HEK293T (cell line): Measurements from ENCODE around the gene DEFB131B.
"Not testable (repeated sequence)": the region's sequence is repeated elsewhere in the genome, so short reads cannot be mapped to it uniquely, and the experiment has no call there.

Source experiments
- CTCF ChIA-PET: fragments of 350-600 bp; formaldehyde crosslinking; extraction: SDS; loops from one replicate; lab custom pipeline; 2021; ENCODE audit warnings: antibody characterized with exemption, inconsistent platforms; lab: Yijun Ruan, JAX
- POLR2A ChIA-PET: fragments of 350-600 bp; formaldehyde crosslinking; extraction: SDS; loops from one replicate; lab custom pipeline; 2020; ENCODE audit warnings: antibody characterized with exemption, inconsistent platforms; lab: Yijun Ruan, JAX
- DNase-seq: peaks from one replicate; pipeline ENCODE4 v3.0.0; 2012; ENCODE audit warnings: mixed read lengths; ENCODE audit errors: extremely low spot score
- ARNT ChIP-seq: fragments of 450-650 bp; IDR thresholded peaks from 2 replicates; pipeline ENCODE4 v1.6.1; 2017; ENCODE audit warnings: mild to moderate bottlenecking
- BHLHE40 ChIP-seq: fragments of 450-650 bp; IDR thresholded peaks from 2 replicates; pipeline ENCODE4 v1.6.1; 2016; ENCODE audit warnings: mild to moderate bottlenecking, moderate library complexity, borderline replicate concordance
- CTBP1 ChIP-seq: fragments of 450-650 bp; IDR thresholded peaks from 2 replicates; pipeline ENCODE4 v1.6.1; 2016; ENCODE audit warnings: borderline replicate concordance
- ELF4 ChIP-seq: fragments of 450-650 bp; IDR thresholded peaks from 2 replicates; pipeline ENCODE4 v1.6.1; 2017; ENCODE audit warnings: antibody characterized with exemption
- FOXA1 ChIP-seq: fragments of 450-650 bp; IDR thresholded peaks from 2 replicates; pipeline ENCODE4 v1.6.1; 2016; ENCODE audit warnings: mild to moderate bottlenecking
- FOXK2 ChIP-seq: fragments of 450-650 bp; IDR thresholded peaks from 2 replicates; pipeline ENCODE4 v1.6.1; 2016; ENCODE audit warnings: mild to moderate bottlenecking
- FOXM1 ChIP-seq: fragments of 450-650 bp; IDR thresholded peaks from 2 replicates; pipeline ENCODE4 v1.6.1; 2017; ENCODE audit warnings: mild to moderate bottlenecking, borderline replicate concordance
- HDGF ChIP-seq: fragments of 450-650 bp; IDR thresholded peaks from 2 replicates; pipeline ENCODE4 v1.6.1; 2017; ENCODE audit warnings: antibody characterized with exemption, borderline replicate concordance
- L3MBTL2 ChIP-seq: fragments of 450-650 bp; conservative IDR thresholded peaks from 2 replicates; pipeline ENCODE4 v1.6.1; 2016; ENCODE audit warnings: mild to moderate bottlenecking
- LEF1 ChIP-seq: fragments of 450-650 bp; IDR thresholded peaks from 2 replicates; pipeline ENCODE4 v1.6.1; 2017; ENCODE audit warnings: mild to moderate bottlenecking, borderline replicate concordance
- NFRKB ChIP-seq: fragments of 450-650 bp; IDR thresholded peaks from 2 replicates; pipeline ENCODE4 v1.6.1; 2016; ENCODE audit warnings: mild to moderate bottlenecking, moderate library complexity
- PKNOX1 ChIP-seq: fragments of 450-650 bp; IDR thresholded peaks from 2 replicates; pipeline ENCODE4 v1.6.1; 2016
- SP1 ChIP-seq: fragments of 450-650 bp; IDR thresholded peaks from 2 replicates; pipeline ENCODE4 v1.6.1; 2017
- SUZ12 ChIP-seq: fragments of 450-650 bp; IDR thresholded peaks from 2 replicates; pipeline ENCODE4 v1.6.1; 2016; ENCODE audit warnings: mild to moderate bottlenecking
- TARDBP ChIP-seq: fragments of 450-650 bp; IDR thresholded peaks from 2 replicates; pipeline ENCODE4 v1.6.1; 2016
- ZNF384 ChIP-seq: fragments of 450-650 bp; IDR thresholded peaks from 2 replicates; pipeline ENCODE4 v1.6.1; 2016

DEFB131B gene

DNA sequence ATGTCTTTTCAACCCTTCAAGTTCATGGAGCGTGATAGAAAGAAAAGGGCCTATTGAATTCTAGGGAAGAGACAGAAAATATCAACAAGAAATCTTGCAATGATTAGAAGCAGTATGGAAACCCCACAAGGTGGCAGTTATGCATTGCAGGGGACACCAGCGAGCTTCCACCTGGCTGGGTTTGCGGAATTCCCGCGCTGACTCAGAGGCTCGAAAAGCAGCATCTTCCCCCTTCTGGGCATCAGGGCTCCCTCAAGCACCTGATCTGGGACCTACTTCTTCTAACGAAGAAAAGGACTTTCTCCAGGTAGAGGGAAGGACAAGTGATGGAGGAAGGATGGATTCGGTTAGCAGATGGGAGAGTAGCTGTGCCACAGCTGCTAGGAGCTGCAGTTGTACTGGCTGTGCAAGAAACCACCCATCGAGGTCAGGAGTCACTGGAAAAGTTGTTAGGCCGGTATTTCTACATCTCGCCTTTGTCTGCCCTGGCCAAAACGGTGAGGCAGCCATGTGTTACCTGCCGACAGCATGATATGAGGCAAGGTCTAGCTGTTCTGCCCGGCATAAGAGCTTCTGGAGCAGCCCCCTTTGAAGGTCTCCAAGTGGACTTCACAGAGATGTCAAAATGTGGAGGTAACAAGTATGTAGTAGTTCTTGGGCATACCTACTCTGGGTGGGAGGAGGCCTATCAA is 11.1 kb downstream of the DEFB131B start:
- POLR2A ChIA-PET, DNase-seq, CTCF ChIA-PET: not testable (repeated sequence)

- ChIA-PET CTCF (no interaction called here), POLR2A (no interaction called here)
- DNase-seq, result no peak
- TF ChIP-seq ARNT, result no peak
- no peak for TF ChIP-seq ELF4
- no peak for TF ChIP-seq SP1
- TF ChIP-seq FOXM1, result no peak
- TF ChIP-seq CTBP1, result no peak
- TF ChIP-seq SUZ12, result no peak
- no peak for TF ChIP-seq LEF1
- TF ChIP-seq NFRKB, result no peak
- no peak for TF ChIP-seq FOXK2
- no peak for TF ChIP-seq L3MBTL2
- no peak for TF ChIP-seq FOXA1
- TF ChIP-seq TARDBP, result no peak
- TF ChIP-seq ZNF384, result no peak
- TF ChIP-seq BHLHE40, result no peak
- TF ChIP-seq HDGF, result no peak
- TF ChIP-seq PKNOX1, result no peak
Measured at GRCh38 chr11:71895961-71896360, 17.7 kb downstream of the DEFB131B start.

- POLR2A ChIA-PET, DNase-seq, CTCF ChIA-PET: not testable (repeated sequence)
Measured at GRCh38 chr11:71901137-71901536, 22.9 kb downstream of the DEFB131B start.

DNA sequence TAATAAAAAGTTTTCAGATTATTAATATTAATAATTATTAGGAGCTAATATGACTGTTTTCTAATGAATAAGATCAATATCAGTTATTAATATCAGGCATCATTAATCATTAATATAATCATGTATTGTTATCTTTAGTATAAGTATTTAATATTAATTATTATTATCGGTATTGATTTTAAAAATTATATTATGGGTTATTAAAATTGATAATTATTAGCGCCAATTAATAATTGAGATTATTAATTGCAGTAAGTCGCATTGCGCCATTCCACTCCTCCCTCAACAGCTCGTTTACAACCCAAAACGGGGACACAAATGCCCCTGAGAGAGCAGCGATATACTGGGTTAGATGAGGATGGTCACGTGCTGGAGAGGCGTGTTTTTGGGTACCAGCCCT is 30.0 kb downstream of the DEFB131B start:
- ChIA-PET POLR2A (no interaction called here), CTCF (no interaction called here)
- TF ChIP-seq BHLHE40 (no peak), ELF4 (no peak), FOXM1 (no peak), NFRKB (no peak), FOXA1 (no peak), CTBP1 (no peak), FOXK2 (no peak), HDGF (no peak)
- DNase-seq, result no peak

DNA sequence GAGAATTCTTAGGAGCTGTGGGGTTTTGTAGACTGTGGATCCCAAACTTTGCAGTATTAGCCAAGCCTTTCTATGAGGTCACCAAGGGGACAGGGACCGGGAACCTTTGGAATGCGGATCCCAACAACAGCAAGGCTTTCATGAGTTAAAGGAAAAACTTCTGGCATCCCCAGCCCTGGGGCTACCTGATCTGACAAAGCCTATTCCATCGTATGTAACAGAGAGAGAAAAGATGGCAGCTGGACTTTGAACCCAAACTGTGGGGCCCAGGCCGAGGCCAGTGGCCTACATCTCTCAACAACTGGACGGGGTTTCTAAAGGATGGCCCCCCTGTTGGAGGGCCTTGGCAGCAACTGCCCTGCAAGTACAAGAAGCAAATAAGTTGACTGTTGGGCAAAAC is 32.5 kb downstream of the DEFB131B start:
- DNase-seq, POLR2A ChIA-PET, CTCF ChIA-PET: not testable (repeated sequence)

GRCh38 chr11:71911321-71911985 is 33.2 kb downstream of the DEFB131B start:
- POLR2A ChIA-PET, CTCF ChIA-PET, DNase-seq: not testable (repeated sequence)

DNA sequence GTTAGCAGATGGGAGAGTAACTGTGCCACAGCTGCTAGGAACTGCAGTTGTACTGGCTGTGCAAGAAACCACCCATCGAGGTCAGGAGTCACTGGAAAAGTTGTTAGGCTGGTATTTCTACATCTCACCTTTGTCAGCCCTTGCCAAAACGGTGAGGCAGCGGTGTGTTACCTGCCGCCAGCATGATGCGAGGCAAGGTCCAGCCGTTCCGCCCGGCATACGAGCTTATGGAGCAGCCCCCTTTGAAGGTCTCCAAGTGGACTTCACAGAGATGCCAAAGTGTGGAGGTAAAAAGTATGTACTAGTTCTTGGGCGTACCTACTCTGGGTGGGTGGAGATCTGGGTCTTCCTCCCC is 33.7 kb downstream of the DEFB131B start:
- POLR2A ChIA-PET, CTCF ChIA-PET, DNase-seq: not testable (repeated sequence)

- POLR2A ChIA-PET, result no interaction called here
- DNase-seq, result no peak
- TF ChIP-seq CTBP1 (no peak), L3MBTL2 (no peak), SP1 (no peak), BHLHE40 (no peak), LEF1 (no peak), TARDBP (no peak), ARNT (no peak), PKNOX1 (no peak)
- CTCF ChIA-PET, result no interaction called here
Measured at GRCh38 chr11:71913756-71914526, 35.7 kb downstream of the DEFB131B start.
